ENCODE results near the gene FSD1.

GRCh38 chr19:4319067-4319718 is 14.8 kb downstream of the FSD1 start:
- TF ChIP-seq CTCF (IDR thresholded peaks at IDR 0.05; ENCODE audit: low read length) (no peak), EZH2 (IDR thresholded peaks at IDR 0.05; ENCODE audit: borderline replicate concordance, low read length) (no peak)

Measured in OCI-LY1 (cell line).